ENCODE data around the gene CCDC170.

GRCh38 chr6:151577257-151577656 is 83.4 kb downstream of the CCDC170 start:
- no peak for TF ChIP-seq CTCF (IDR thresholded peaks at IDR 0.05; ENCODE audit: low read length)
- no peak for TF ChIP-seq EZH2 (optimal IDR thresholded peaks at IDR 0.05; ENCODE audit: low read depth, low read length)

All from MM.1S (cell line).